Fibroblast of skin of left biceps (primary cell): ENCODE data around the gene AQP3.
"Not testable (repeated sequence)": the region's sequence is repeated elsewhere in the genome, so short reads cannot be mapped to it uniquely, and the experiment has no call there.

Experiments used
- DNase-seq, 2 experiments: peaks; one replicate each; pipeline ENCODE4 v3.0.0-alpha.2; 2013; ENCODE audit warnings: low read depth in 2 of 2

Gene AQP3

DNA sequence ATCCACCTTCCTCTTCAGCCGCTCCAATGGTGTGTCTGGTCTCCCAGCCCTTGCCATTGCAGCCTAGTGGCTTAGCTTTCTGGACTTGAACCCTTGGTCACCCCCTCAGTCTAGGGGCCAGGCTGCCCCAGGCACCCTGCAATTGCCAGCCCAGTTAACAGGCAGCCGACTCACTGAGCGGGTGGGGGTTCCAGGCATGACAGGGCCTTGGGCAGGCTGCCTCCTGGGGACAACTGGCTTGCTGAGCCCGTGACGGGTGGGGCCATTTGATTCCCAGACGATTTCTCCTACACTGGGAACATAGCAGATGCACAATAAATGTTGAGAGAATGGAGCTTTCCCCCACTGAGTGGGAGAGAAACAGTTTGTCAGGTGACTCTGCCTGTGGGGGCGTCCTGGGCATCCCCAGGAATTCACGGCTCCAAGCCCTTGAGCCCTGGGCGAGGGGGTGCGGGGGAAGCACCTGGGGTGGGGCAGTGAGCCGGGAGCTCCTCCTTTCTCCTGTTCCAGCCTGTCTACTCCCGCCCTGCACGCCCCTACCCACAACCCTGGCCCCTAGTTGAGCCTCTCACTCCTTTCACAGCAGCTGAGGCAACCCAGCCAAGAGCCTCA is 32.4 kb downstream of the AQP3 start:
- no peak for DNase-seq

DNA sequence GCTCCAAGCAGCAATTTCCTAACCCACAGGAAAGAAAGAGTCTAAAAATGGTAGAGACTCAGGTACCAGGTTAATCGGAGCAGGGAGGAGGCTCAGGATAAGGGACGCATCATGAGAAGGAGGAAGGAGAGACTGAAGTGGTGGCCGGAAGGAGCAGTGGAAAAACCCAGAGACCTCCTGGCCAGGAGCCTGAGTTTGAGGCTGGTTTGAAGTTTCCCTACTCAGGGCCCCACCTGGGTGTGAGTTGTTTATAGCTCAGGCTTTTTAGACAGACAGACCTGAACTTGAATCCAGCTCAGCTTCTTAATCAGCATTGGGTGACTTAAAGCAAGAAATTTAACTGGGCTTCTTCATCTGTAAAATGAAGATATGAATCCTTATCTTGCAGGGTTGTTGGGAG is 33.1 kb downstream of the AQP3 start:
- DNase-seq: no peak

DNA sequence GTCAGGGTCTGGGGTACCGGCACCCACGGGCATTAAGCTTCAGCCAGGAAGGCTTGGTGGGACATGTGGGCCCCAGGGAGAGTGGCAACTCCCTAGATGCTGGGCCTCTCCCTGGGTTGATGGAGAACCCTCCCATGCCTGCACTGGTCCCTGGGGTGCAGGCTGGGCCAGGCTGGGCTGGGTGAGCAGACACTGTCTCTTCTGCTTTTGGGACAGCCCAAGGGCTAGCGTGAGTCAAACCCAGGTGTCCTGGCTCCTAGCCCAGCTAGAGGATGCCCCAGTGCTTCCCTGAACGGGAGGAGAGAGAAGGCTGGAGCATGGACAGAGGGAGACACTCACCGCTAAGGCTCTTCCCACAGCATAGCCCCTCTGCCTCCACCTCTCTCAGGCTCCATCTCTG is 39.3 kb downstream of the AQP3 start:
- DNase-seq: no peak

DNA sequence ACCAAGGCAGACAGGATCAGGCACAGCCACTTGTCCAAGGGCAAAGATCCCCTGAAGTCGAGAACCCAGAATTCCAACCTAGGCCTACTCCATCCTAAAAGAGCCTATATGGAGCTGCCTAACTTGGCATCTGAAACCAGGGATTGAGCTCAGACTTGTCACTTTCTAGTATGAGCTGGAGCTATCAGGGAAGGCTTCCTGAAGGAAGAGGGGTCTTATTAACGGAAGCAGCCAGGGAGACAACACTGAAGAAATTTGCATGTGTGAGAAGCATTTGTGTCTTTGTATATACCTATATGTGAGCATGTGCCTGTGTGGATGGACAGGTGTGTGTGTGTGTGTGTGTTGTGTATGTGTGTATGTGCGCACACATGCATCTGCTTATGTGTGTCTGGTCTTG is 40.3 kb downstream of the AQP3 start:
- no peak for DNase-seq

DNA sequence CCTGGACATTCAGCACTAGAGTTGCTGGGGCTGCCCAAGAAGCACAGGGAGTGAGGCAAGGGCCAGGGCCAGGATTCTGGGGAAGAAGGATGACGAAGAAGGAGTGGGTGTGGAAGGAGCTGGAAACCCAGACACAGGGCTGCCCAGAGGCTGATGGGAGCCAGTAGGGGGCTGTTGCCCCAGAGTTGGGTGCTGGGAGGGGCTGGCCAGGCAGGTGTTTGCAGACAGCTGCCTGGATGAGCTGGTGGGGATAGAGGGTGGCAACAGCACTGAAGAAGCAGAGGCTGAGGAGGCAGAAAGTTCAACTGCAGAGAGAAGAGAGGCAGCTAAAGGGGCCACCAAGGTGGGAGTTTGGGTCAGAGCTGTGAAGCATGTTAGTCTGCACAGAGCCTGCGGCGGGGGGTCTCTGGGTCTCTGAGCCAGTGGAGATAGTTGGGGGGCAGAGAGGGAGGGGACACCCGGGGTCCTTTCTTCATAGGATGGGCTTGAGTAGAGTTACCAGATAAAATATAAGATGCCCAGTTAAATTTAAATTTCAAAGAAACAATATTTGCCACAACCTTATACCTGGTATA is 42.5 kb downstream of the AQP3 start:
- DNase-seq: no peak

DNA sequence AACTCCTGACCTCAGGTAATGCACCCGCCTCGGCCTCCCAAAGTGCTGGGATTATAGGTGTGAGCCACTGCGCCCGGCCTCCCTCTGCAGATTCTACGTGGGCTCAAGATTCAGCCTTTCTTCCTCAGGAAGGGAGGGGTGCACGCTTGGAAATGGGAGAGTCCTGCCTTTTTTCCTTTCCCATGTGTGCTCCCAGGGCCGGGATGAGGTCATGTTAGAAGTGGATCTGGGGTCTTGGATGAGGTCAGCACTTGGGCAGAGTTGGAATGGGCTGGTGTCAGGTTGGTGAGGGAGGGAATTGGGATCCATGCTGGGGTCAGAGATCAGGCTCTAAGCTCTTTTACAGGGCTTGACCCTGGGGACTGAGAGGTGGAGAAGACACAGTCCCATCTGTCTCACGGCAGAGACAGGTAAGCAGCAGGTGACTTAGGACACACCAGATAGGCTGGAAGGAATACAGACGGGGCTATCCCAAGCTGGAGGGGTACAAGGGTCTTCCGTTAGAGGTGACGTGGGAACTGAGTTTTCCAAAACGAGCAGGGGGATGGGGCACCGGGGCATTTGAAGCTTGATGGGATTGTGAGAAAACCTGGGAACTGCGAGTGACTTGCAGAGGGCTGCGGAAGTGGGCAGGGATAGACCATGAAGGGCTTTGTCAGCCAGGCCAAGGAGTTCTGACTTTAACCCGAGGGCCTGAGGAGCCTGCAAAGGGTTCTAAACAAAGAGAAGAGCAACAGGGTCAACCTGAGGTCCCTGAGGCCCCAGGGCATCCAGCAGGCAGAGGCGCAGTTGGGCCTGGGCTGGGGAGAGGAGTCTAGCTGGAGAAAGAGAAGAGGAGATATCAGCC is 43.2 kb downstream of the AQP3 start:
- no peak for DNase-seq

DNA sequence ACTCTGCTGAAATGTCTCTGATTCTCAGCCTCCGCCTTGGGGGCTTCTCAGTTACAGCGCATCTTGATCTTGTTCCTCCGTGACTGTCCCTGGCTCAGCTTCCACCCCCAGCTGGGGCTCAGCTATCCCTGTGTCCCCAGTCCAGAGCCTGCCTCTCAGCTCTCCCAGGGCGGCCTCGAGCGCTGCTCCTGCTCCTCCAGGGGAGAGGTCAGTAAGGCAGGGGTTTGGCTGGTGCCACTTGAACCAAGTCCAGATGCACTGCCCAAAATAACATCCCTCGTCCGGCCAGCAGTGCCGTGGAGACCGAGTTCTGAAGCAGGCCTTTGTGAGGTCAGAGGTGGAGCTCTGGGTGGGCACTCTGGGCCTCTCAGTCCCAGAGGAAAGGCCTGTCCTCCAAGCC is 45.0 kb downstream of the AQP3 start, which contains the start of gene AQP7:
Gene AQP7, minus strand, starts transcription at position 198 of the 400 bp plus-strand sequence. CDS start 1,306 bp downstream, outside the sequence.
- not testable (repeated sequence) for DNase-seq

DNA sequence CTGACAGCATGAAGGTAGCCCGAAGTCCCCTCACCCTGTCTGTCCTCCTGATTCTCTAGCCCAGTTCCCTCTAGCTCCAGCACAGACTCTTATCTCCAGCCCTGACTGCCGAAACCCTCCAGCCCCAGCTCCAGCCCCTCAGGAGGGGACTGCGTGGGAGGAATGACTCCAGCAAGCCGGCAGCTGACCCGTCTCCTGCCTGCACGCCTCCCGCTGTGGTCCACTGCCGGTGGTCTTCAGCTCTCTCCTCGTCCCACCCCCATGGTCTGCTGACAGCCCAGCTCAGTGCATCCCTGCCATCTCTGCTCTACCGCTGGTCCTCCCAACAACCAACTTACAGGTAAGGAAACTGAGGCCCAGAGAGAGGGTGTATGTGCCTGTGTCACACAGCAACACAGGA is 45.6 kb downstream of the AQP3 start:
- DNase-seq: not testable (repeated sequence)

DNA sequence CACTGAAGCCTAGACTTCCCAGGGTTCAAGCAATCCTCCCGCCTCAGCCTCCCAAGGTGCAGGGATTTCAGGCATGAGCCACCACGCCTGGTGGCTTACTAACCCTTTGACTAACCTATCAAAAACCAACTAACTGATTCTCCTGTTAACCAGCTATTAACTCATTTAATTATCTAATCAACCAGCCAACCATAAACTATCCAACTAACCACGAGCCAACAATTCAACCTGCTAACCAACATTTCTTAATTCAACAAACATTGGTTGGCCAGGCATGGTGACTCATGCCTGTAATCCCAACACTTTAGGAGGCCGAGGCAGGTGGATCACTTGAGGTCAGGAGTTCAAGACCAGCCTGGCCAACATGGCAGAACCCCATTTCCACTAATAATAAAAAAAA is 48.3 kb downstream of the AQP3 start:
- DNase-seq: not testable (repeated sequence)

DNA sequence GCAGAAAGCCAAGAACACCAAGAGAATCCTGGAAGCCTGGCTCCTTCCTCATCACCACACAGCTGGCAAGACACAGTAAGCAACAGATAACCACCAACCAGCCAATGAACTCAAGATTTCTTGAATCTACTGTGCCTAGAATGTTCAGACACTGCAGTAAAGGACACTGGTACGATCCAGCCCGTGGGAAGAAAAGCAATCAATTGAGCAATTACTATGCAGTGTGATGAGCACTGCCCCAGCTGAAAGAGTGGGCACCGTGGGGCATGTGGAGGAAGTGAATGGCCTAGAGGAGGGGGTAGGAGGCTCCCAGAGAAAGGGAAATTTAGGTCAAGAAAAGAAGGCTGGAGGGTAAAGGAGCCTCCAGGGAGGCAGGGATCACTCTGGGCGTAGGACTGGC is 49.6 kb downstream of the AQP3 start:
- DNase-seq: not testable (repeated sequence)

DNA sequence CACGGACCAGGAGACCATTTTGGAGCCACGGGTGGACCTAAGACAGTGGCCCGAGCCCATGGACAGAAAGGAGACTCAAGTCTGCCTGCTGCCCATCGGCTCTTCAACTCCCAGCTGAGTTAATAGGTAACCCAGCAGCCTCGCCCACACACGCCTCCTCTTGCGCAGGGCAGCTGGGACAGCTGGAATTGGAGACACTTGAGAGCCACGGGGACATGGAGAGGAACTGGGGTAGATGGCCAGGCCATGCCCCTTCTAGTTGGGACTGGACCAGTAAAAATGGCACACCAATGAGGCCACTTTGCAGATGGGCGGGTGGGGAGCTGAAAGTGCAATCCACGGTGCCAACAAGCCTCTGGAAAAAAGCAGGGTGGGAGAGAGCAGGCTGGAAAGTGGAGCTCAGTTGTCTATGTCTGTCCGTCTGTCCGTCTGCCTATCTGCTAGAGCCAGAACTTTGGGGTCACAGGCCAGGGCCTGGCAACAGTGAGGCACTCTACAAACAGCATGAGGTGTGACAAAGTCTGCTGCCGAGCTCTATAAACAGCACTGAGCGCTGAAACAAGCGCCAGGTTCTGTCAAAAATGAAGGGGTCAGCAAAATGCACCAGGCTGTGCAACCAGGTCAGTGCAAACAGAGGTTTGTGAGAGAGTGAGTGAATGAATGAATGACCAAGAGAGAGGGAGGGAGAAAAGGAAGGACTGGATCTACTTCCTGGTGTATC is 52.1 kb downstream of the AQP3 start:
- not testable (repeated sequence) for DNase-seq

DNA sequence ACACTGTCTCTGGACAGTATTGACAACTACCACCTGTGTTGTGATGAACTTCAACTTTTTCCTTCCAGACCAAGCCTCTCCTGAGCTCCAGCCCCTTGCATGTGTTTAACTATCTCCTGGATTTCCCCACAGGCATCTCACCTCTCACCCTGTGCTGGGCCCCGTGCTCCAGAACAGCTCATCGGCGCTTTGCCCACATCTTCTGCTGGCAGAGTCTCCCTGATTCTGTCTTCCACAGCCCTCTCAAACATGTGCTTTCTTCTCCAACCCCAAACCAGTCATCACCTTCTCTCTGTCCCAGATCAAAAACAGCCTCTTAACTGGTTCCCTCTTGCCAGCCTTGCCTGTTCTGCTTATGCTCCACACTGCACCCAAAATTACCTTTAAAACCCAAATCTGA is 53.4 kb downstream of the AQP3 start:
- DNase-seq: not testable (repeated sequence)

DNA sequence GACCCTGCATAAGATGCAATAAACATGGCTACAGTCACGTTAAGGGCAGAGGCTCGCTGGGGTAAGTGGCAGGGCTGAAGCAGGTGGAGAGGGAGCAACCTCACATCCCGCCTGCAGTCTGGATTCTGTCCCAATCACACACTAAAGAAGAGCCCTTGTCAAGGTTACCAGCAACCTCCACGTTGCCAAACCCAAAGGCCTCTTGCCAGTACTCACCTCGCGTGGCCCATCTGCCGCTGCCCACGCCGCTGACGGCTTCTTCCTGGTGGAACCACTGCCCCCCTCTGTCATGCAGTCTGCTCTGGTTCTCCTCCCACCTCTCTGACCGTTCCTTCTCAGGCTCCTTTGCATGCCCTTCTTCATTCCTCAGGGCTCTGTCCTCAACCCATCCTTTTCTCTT is 53.8 kb downstream of the AQP3 start:
- no peak for DNase-seq

DNA sequence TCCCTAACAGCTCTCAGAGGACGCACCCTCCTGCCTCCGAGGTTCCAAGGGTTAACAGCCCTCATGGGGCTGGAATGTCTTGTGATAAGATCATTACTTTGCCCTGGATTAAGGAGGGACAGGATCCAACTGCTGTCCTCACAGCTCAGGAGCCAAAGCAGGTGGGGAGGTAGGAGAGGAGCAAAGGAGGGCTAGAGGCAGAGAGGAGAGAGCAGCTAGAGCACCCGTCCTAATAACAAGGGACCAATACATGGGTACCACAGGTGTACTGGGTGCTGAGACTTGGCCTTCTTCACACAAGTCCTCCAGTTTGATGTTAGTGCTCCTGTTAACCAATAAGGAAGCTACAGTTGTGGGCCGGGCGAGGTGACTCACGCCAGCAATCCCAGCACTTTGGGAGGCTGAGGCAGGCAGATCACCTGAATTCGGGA is 54.8 kb downstream of the AQP3 start:
- not testable (repeated sequence) for DNase-seq
